Psoas muscle (tissue), 8 donors: ENCODE data around the gene ERFL. TPM values are rescaled to one million over a fixed set of nuclear protein-coding genes. Genes with fewer than 3 reads are reported as not detected.

Experiments
- ATAC-seq, 4 donors: fragments of 200-7000 bp; cut with Tn5 transposase; one replicate each; pipeline ENCODE4 v1.9.1; 2020; ENCODE audit warnings: moderate library complexity in 3 of 4, mild to moderate bottlenecking in 2 of 4
- DNase-seq, 2 donors: peaks; one replicate each; pipeline ENCODE4 v3.0.0-alpha.2; 2020
- H3K27ac ChIP-seq: fragments of 200-600 bp; one replicate; pipeline ENCODE4 v1.8.0; 2022
- H3K27me3 ChIP-seq, 3 donors: fragments of 200-600 bp in 1 of 3; one replicate each; pipeline versions ENCODE4 v1.6.1 to v1.8.0; 2013 to 2022; ENCODE audit warnings: low read length in 2 of 3, mild to moderate bottlenecking in 2 of 3, moderate library complexity in 1 of 3; ENCODE audit not compliant: insufficient read depth in 3 of 3
- H3K36me3 ChIP-seq, 2 donors: fragments of 200-600 bp in 1 of 2; one replicate each; pipeline versions ENCODE4 v1.6.1 to v1.8.0; 2013 to 2022; ENCODE audit warnings: low read depth in 1 of 2, mild to moderate bottlenecking in 1 of 2, moderate library complexity in 1 of 2; ENCODE audit not compliant: insufficient read depth in 1 of 2
- H3K4me1 ChIP-seq: fragments of 200-600 bp; one replicate; pipeline ENCODE4 v1.8.0; 2022
- H3K4me3 ChIP-seq: fragments of 200-600 bp; one replicate; pipeline ENCODE4 v1.8.0; 2022; ENCODE audit warnings: mild to moderate bottlenecking
- H3K9me3 ChIP-seq: fragments of 200-600 bp; one replicate; pipeline ENCODE4 v1.8.0; 2022
- WGBS, 3 donors: extraction: QIAGEN DNeasy Blood & Tissue Kit; methylation state at CpG; one replicate each; pipeline versions ENCODE4 v1.1.6 to v1.1.7; 2013; 5-methylcytosine and 5-hydroxymethylcytosine counted together
- intact Hi-C, 2 donors: fragments of 100-400 bp; cut with DNase I; formaldehyde crosslinking; loops; one replicate each; pipeline versions ENCODE4 v1.11.0 to v1.14.2; 2022
- polyA plus RNA-seq, 3 donors: library from polyadenylated mRNA; stranded (reverse); fragments of 200-250 nt; gene quantifications; one replicate each; pipeline ENCODE4 v1.2.3, GENCODE V29; 2013
- total RNA-seq, 4 donors: library from RNA; stranded (reverse); fragmentation: NEBNext Ultra II Directional in 2 of 4; extraction: Animal tissue kit (Norgen Biotek cat#: 25700) in 2 of 4; gene quantifications; one replicate each; pipeline versions ENCODE4 v1.2.1 to v1.2.4, GENCODE V29; 2021 to 2023
- TF ChIP-seq, protein P1 (sequence below): fragments of 200-600 bp; IDR thresholded peaks from one replicate; pipeline ENCODE4 v1.8.0; 2022; ENCODE audit warnings: antibody characterized with exemption
- donor health status: healthy with polysubstance abuse.
- donor health status: DM: no; HTN: no; CAD: no; lungs with moderate emphysema.
- donor health status: Bipolar disorder and iron deficiency.
- donor health status: healthy.
- donor health status: DM: yes; HTN: yes; CAD: no.
- donor health status: DM: no; HTN: no; CAD: no.
- donor health status: DM: no; HTN: no; CAD: no.
- donor health status: DM: yes; HTN: yes; CAD: no.

Gene ERFL
- total and polyA plus RNA-seq, 7 donors = 0.03 TPM; not detected in 6

DNA sequence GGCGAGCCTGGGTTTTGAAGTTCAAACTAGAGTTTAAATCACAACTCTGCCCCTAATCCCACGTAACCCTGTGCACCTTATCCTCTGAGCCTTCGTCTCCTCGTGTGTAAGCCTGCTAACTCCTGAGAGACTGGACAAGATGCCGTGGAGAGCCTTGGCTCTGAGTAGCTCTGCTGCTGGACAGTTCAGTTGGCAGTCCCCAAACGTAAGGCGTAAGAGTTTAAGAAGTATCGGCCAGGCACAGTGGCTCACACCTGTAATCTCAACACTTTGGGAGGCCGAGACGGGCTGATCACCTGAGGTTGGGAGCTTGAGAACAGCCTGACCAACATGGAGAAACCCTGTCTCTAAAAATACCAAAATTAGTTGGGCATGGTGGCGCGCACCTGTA, 55.9 kb downstream of the ERFL start:
- WGBS, 3 donors = 85 to 87% (median 86%) methylated on average over 12 of the region's 12 CpGs
- H3K36me3 ChIP-seq = peaks cover 16 to 47% of the 10 kb centered on the region in 2 donors
- H3K27ac ChIP-seq = no peak overlapping the region

DNA sequence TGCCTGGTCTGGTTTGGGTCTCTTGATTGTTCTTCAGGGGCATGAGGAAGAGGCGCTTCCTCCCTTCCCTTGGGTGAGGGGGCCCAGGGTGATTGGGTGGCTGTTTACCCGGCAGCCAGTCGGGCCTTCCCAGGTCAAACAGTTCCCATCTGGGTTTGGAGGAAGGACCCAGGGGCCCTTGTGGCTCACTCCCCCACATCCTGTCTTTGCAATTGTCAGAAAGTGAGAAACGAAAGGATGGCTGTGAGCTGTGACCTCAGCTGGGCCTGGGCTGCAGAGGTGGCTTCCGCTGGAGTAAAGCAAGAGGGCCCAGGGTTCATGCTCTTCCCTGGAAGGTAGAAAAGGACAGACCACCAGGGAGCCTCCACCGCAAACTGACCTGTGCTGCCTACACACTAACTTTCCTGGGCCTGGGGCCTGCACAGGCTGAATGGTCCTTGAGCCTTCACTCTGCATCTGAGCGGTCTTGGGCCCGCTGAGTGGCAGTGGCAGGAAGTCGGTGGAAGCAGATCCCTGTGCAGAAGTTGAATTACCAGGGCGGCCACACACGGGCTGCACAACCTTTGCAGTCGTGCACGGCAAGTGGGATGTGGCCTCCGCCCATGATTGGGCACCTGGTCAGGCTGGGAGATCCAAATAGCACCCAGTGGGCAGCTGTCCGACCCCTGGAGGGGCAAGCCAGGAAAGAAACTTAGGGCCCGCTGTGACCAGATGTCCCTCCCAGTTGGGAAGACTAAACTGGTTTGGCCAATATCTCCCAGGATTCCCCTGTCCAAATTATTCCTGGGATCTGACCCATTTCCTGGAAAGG, 56.5 kb downstream of the ERFL start:
- no peak overlapping the region for H3K4me3 ChIP-seq
- ATAC-seq (peak in 3 of 4 donors; percentile 12 to 15 (median 12)), DNase-seq (peak in 1 of 2 donors; percentile 46)
- peaks cover 16 to 53% of the 10 kb centered on the region in 2 donors for H3K36me3 ChIP-seq
- H3K9me3 ChIP-seq = no peaks in the 10 kb centered on the region
- TF ChIP-seq, protein P1, sequence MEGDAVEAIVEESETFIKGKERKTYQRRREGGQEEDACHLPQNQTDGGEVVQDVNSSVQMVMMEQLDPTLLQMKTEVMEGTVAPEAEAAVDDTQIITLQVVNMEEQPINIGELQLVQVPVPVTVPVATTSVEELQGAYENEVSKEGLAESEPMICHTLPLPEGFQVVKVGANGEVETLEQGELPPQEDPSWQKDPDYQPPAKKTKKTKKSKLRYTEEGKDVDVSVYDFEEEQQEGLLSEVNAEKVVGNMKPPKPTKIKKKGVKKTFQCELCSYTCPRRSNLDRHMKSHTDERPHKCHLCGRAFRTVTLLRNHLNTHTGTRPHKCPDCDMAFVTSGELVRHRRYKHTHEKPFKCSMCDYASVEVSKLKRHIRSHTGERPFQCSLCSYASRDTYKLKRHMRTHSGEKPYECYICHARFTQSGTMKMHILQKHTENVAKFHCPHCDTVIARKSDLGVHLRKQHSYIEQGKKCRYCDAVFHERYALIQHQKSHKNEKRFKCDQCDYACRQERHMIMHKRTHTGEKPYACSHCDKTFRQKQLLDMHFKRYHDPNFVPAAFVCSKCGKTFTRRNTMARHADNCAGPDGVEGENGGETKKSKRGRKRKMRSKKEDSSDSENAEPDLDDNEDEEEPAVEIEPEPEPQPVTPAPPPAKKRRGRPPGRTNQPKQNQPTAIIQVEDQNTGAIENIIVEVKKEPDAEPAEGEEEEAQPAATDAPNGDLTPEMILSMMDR = no peak
- H3K27ac ChIP-seq = no peak overlapping the region
- WGBS, 3 donors = 59 to 61% (median 60%) methylated on average over 16 of the region's 16 CpGs
- no peaks in the 10 kb centered on the region for H3K27me3 ChIP-seq
- no peaks in the 10 kb centered on the region for H3K4me1 ChIP-seq
- intact Hi-C loops = no loop called here

More for the DNA sequence above, 55.9 kb downstream of the ERFL start:
- TF ChIP-seq, protein P1 = no peak
- peak in 1 of 4 donors; percentile 8 for ATAC-seq
- H3K4me3 ChIP-seq = no peak overlapping the region
- H3K9me3 ChIP-seq = no peaks in the 10 kb centered on the region
- no peak for DNase-seq
- H3K4me1 ChIP-seq = no peaks in the 10 kb centered on the region
- no peaks in the 10 kb centered on the region for H3K27me3 ChIP-seq
- intact Hi-C loops = no loop called here

DNA sequence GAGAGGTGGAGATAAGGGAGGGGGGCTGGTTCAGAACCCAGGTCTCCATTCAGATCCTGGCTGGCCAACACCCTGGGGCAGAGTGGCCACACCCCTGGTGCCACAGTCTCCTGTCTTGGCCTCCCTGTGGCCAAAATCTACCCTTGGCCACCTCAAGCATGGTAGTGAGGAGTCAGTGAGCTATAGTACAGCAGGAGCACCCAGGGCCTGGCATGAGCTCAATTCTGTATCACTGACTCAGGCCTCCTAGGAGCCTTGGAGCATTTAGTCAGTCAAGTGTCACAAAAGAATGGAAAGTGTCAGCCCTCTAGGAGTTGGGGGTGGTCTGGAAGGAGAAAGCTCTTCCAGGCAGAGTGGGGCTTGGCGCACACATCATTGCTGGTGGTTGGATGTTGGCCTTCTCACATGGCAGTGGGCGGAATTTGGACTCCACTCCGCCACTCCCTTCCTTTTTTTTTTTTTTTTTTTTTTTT, 57.8 kb downstream of the ERFL start:
- H3K4me1 ChIP-seq = peaks cover 3% of the 10 kb centered on the region
- no peak overlapping the region for H3K4me3 ChIP-seq
- H3K9me3 ChIP-seq = no peaks in the 10 kb centered on the region
- peaks cover 16 to 65% of the 10 kb centered on the region in 2 donors for H3K36me3 ChIP-seq
- peak in 1 of 2 donors; percentile 37 for DNase-seq
- no peaks in the 10 kb centered on the region for H3K27me3 ChIP-seq
- TF ChIP-seq, protein P1 = no peak
- H3K27ac ChIP-seq = no peak overlapping the region
- 47 to 91% (median 86%) methylated on average over 3 of the region's 3 CpGs for WGBS, 3 donors
- ATAC-seq = no peak
- intact Hi-C loops = no loop called here

DNA sequence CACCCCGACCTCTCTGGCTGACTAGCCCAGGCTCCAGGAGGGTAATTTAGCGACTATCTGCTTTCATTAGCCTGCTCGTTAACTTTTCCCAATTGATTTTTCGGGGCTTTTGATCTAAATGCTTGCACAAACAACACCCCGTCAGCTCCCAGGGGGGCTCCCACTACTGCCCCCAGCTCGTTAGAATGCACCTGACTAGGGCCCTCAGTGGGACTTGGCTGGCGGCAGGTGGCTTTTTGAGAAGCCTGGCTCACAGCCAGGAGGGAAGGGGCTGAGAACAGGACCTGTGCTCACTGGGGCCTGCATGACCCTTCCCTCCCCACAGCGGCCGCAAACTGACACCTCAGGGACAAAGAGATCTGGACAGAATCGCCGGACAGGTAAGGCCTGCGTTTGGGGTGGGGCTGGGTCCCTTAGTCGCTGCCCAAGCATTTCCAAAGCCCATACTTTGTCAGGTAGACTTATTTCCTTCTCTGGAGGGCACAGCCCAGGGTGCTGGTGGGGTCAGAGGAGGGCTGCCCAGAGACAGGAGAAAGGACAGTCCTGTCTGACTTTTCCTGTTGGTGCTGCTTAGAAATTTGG, 58.8 kb downstream of the ERFL start:
- Histone ChIP-seq H3K36me3 (peaks cover 16 to 75% of the 10 kb centered on the region in 2 donors), H3K4me1 (peaks cover 3% of the 10 kb centered on the region), H3K9me3 (no peaks in the 10 kb centered on the region), H3K27me3 (no peaks in the 10 kb centered on the region), H3K4me3 (no peak overlapping the region), H3K27ac (no peak overlapping the region)
- ATAC-seq (no peak), DNase-seq (peak in 1 of 2 donors; percentile 33)
- intact Hi-C loops = no loop called here
- 78 to 85% (median 81%) methylated on average over 11 to 13 of the region's 13 CpGs for WGBS, 3 donors
- TF ChIP-seq, protein P1 = no peak
